ENCODE data around the gene LSM5. TPM values are rescaled to one million over a fixed set of nuclear protein-coding genes. Genes with fewer than 3 reads are reported as not detected.

LSM5 gene
- total and polyA plus RNA-seq, 9 of the 15 experiments (the other 6 are each of a cell fraction or from before 2014, with no cell fraction given), result 36.3 to 620 (median 186) TPM

- no peak for TF ChIP-seq NR1H2 (CRISPR knock-in tag; IDR thresholded peaks at IDR 0.05)
- TF ChIP-seq JUN (IDR thresholded peaks at IDR 0.05; ENCODE audit: borderline replicate concordance, low read depth, low read length), result no peak
- TF ChIP-seq JUN (CRISPR knock-in tag; IDR thresholded peaks at IDR 0.05; ENCODE audit: borderline replicate concordance), result no peak
- TF ChIP-seq NR2C2 (CRISPR knock-in tag; IDR thresholded peaks at IDR 0.05), result peak; percentile 83
- TF ChIP-seq NR2C2 (tag; IDR thresholded peaks at IDR 0.05), result peak; percentile 51
- TF ChIP-seq, protein P1, sequence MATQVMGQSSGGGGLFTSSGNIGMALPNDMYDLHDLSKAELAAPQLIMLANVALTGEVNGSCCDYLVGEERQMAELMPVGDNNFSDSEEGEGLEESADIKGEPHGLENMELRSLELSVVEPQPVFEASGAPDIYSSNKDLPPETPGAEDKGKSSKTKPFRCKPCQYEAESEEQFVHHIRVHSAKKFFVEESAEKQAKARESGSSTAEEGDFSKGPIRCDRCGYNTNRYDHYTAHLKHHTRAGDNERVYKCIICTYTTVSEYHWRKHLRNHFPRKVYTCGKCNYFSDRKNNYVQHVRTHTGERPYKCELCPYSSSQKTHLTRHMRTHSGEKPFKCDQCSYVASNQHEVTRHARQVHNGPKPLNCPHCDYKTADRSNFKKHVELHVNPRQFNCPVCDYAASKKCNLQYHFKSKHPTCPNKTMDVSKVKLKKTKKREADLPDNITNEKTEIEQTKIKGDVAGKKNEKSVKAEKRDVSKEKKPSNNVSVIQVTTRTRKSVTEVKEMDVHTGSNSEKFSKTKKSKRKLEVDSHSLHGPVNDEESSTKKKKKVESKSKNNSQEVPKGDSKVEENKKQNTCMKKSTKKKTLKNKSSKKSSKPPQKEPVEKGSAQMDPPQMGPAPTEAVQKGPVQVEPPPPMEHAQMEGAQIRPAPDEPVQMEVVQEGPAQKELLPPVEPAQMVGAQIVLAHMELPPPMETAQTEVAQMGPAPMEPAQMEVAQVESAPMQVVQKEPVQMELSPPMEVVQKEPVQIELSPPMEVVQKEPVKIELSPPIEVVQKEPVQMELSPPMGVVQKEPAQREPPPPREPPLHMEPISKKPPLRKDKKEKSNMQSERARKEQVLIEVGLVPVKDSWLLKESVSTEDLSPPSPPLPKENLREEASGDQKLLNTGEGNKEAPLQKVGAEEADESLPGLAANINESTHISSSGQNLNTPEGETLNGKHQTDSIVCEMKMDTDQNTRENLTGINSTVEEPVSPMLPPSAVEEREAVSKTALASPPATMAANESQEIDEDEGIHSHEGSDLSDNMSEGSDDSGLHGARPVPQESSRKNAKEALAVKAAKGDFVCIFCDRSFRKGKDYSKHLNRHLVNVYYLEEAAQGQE (IDR thresholded peaks at IDR 0.05; ENCODE audit: borderline replicate concordance), result peak; percentile 96
- TF ChIP-seq, protein P1 (CRISPR knock-in tag; IDR thresholded peaks at IDR 0.05; ENCODE audit: low read depth), result no peak
- TF ChIP-seq ZNF586 (CRISPR knock-in tag; conservative IDR thresholded peaks at IDR 0.05), result no peak
- TF ChIP-seq ZNF583 (CRISPR knock-in tag; IDR thresholded peaks at IDR 0.05), result peak; percentile 63; the same call in 1 of the 2 replicates
- TF ChIP-seq, protein P2, sequence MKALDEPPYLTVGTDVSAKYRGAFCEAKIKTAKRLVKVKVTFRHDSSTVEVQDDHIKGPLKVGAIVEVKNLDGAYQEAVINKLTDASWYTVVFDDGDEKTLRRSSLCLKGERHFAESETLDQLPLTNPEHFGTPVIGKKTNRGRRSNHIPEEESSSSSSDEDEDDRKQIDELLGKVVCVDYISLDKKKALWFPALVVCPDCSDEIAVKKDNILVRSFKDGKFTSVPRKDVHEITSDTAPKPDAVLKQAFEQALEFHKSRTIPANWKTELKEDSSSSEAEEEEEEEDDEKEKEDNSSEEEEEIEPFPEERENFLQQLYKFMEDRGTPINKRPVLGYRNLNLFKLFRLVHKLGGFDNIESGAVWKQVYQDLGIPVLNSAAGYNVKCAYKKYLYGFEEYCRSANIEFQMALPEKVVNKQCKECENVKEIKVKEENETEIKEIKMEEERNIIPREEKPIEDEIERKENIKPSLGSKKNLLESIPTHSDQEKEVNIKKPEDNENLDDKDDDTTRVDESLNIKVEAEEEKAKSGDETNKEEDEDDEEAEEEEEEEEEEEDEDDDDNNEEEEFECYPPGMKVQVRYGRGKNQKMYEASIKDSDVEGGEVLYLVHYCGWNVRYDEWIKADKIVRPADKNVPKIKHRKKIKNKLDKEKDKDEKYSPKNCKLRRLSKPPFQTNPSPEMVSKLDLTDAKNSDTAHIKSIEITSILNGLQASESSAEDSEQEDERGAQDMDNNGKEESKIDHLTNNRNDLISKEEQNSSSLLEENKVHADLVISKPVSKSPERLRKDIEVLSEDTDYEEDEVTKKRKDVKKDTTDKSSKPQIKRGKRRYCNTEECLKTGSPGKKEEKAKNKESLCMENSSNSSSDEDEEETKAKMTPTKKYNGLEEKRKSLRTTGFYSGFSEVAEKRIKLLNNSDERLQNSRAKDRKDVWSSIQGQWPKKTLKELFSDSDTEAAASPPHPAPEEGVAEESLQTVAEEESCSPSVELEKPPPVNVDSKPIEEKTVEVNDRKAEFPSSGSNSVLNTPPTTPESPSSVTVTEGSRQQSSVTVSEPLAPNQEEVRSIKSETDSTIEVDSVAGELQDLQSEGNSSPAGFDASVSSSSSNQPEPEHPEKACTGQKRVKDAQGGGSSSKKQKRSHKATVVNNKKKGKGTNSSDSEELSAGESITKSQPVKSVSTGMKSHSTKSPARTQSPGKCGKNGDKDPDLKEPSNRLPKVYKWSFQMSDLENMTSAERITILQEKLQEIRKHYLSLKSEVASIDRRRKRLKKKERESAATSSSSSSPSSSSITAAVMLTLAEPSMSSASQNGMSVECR (CRISPR knock-in tag; IDR thresholded peaks at IDR 0.05), result peak; percentile 96
- TF ChIP-seq ZFP30 (CRISPR knock-in tag; IDR thresholded peaks at IDR 0.05; ENCODE audit: borderline replicate concordance), result no peak
- peak; percentile 98 for TF ChIP-seq PHF8 (IDR thresholded peaks at IDR 0.05; ENCODE audit: borderline replicate concordance, low read length)
- TF ChIP-seq ZNF699 (CRISPR knock-in tag; IDR thresholded peaks at IDR 0.05; ENCODE audit: insufficient replicate concordance), result no peak
- peak; percentile 30; the same call in 1 of the 2 replicates for TF ChIP-seq TEAD4 (IDR thresholded peaks at IDR 0.05; ENCODE audit: low read length)
- no peak for TF ChIP-seq TEAD4 (CRISPR knock-in tag; IDR thresholded peaks at IDR 0.05; ENCODE audit: borderline replicate concordance)
- no peak for TF ChIP-seq NR3C1 (CRISPR knock-in tag; IDR thresholded peaks at IDR 0.05)
- no peak for TF ChIP-seq ZNF217 (CRISPR knock-in tag; IDR thresholded peaks at IDR 0.05)
Observed at GRCh38 chr7:32490127-32490796, at the start of gene LSM5 (continued).

Data from K562 (cell line).